Panc1 (cell line): Measurements from ENCODE around the gene ATP1A1.

Experiments
- CTCF ChIP-seq: fragments of 450-650 bp; IDR thresholded peaks from 2 replicates; pipeline ENCODE4 v1.5.1; 2017; ENCODE audit warnings: mild to moderate bottlenecking
- POLR2AphosphoS5 ChIP-seq: IDR thresholded peaks from 2 replicates; pipeline ENCODE4 v1.6.1; 2012; ENCODE audit warnings: mild to moderate bottlenecking, low read depth, low read length, moderate library complexity
- REST ChIP-seq, 2 experiments: IDR thresholded peaks; 2 replicates each; pipeline ENCODE4 v1.6.1; 2011 to 2012; ENCODE audit warnings: low read depth in 2 of 2, control low read depth in 1 of 2, low read length in 1 of 2, mild to moderate bottlenecking in 1 of 2, moderate library complexity in 1 of 2; ENCODE audit not compliant: insufficient read depth in 1 of 2
- SIN3A ChIP-seq: IDR thresholded peaks from 2 replicates; pipeline ENCODE4 v1.6.1; 2012; ENCODE audit warnings: low read depth, mild to moderate bottlenecking, low read length, moderate library complexity, borderline replicate concordance; ENCODE audit not compliant: insufficient read depth
- TCF7L2 ChIP-seq: IDR thresholded peaks from 2 replicates; pipeline ENCODE4 v1.6.1; 2011; ENCODE audit warnings: mild to moderate bottlenecking, low read depth, low read length, inconsistent platforms

- no peak for TF ChIP-seq CTCF
- TF ChIP-seq REST (IDR thresholded peaks at IDR 0.05; ENCODE audit: insufficient read depth in 1 of 2, low read depth in 2 of 2, low read length in 1 of 2): no peak
- TF ChIP-seq POLR2AphosphoS5: no peak
- TF ChIP-seq SIN3A: no peak
- TF ChIP-seq TCF7L2: no peak
These were observed 51.4 kb downstream of the ATP1A1 start for GRCh38 chr1:116424438-116424837.
